ACC112 (cell line): ENCODE data around the gene LRPAP1.

Experiments
- H2AFZ ChIP-seq: fragments of 200-600 bp; sonication (generic); one replicate; pipeline ENCODE4 v1.6.0; 2017; ENCODE audit warnings: antibody characterized with exemption, low read length; ENCODE audit not compliant: unreplicated experiment
- H3K27ac ChIP-seq: fragments of 200-600 bp; sonication (generic); 2 replicates; pipeline ENCODE4 v1.5.1; 2014; ENCODE audit warnings: low read depth, mild to moderate bottlenecking, antibody characterized with exemption, low read length, moderate library complexity
- H3K27me3 ChIP-seq: fragments of 200-600 bp; sonication (generic); 2 replicates; pipeline ENCODE4 v1.6.1; 2014; ENCODE audit warnings: mild to moderate bottlenecking, antibody characterized with exemption, low read length, moderate library complexity, mixed read lengths; ENCODE audit not compliant: insufficient read depth
- H3K36me3 ChIP-seq: fragments of 200-600 bp; sonication (generic); 2 replicates; pipeline ENCODE4 v1.6.1; 2016; ENCODE audit warnings: mild to moderate bottlenecking, antibody characterized with exemption, low read length, moderate library complexity, mixed read lengths; ENCODE audit not compliant: insufficient read depth
- H3K4me1 ChIP-seq: fragments of 200-600 bp; sonication (generic); one replicate; pipeline ENCODE4 v1.6.1; 2016; ENCODE audit warnings: low read length, mixed read lengths; ENCODE audit not compliant: insufficient read depth, unreplicated experiment, control insufficient read depth
- H3K4me3 ChIP-seq: fragments of 200-600 bp; sonication (generic); 2 replicates; pipeline ENCODE4 v1.5.1; 2014; ENCODE audit warnings: mild to moderate bottlenecking, low read depth, low read length
- H3K79me2 ChIP-seq: fragments of 200-600 bp; sonication (generic); one replicate; pipeline ENCODE4 v1.6.0; 2016; ENCODE audit warnings: low read length; ENCODE audit not compliant: control insufficient read depth, unreplicated experiment, insufficient read depth

The LRPAP1 gene

GRCh38 chr4:3470244-3471097 lies 61.8 kb downstream of the LRPAP1 start:
- Histone ChIP-seq H2AFZ (no peak overlapping the region), H3K27me3 (0 out of 2 replicates have a peak, but pooled peaks cover 4% of the 10 kb centered on the region), H3K79me2 (no peaks in the 10 kb centered on the region), H3K4me3 (no peak overlapping the region), H3K27ac (no peak overlapping the region), H3K4me1 (no peaks in the 10 kb centered on the region), H3K36me3 (no peaks in the 10 kb centered on the region)

GRCh38 chr4:3469386-3470243 lies 62.6 kb downstream of the LRPAP1 start:
- Histone ChIP-seq H3K4me1 (no peaks in the 10 kb centered on the region), H3K27me3 (peaks cover 9% of the 10 kb centered on the region; the same call in 1 of the 2 replicates), H3K4me3 (no peak overlapping the region), H2AFZ (no peak overlapping the region), H3K27ac (no peak overlapping the region), H3K36me3 (no peaks in the 10 kb centered on the region), H3K79me2 (no peaks in the 10 kb centered on the region)

GRCh38 chr4:3468804-3469203 lies 63.4 kb downstream of the LRPAP1 start:
- H3K27ac ChIP-seq = no peak overlapping the region
- no peaks in the 10 kb centered on the region for H3K79me2 ChIP-seq
- H3K36me3 ChIP-seq = no peaks in the 10 kb centered on the region
- no peak overlapping the region for H3K4me3 ChIP-seq
- no peaks in the 10 kb centered on the region for H3K4me1 ChIP-seq
- no peak overlapping the region for H2AFZ ChIP-seq
- H3K27me3 ChIP-seq = peaks cover 14% of the 10 kb centered on the region; the same call in 1 of the 2 replicates

- no peaks in the 10 kb centered on the region for H3K4me1 ChIP-seq
- no peak overlapping the region for H3K4me3 ChIP-seq
- no peaks in the 10 kb centered on the region for H3K79me2 ChIP-seq
- H3K27me3 ChIP-seq = peaks cover 18% of the 10 kb centered on the region; the same call in 1 of the 2 replicates
- H3K27ac ChIP-seq = no peak overlapping the region
- no peak overlapping the region for H2AFZ ChIP-seq
- H3K36me3 ChIP-seq = no peaks in the 10 kb centered on the region
Observed at GRCh38 chr4:3468154-3468553, 64.1 kb downstream of the LRPAP1 start.

GRCh38 chr4:3467601-3468031 lies 64.6 kb downstream of the LRPAP1 start:
- Histone ChIP-seq H3K27me3 (peaks cover 22% of the 10 kb centered on the region; the same call in 1 of the 2 replicates), H3K4me1 (no peaks in the 10 kb centered on the region), H2AFZ (no peak overlapping the region), H3K4me3 (no peak overlapping the region), H3K36me3 (no peaks in the 10 kb centered on the region), H3K27ac (no peak overlapping the region), H3K79me2 (no peaks in the 10 kb centered on the region)

- no peaks in the 10 kb centered on the region for H3K36me3 ChIP-seq
- peaks cover 29% of the 10 kb centered on the region; the same call in 1 of the 2 replicates for H3K27me3 ChIP-seq
- H3K79me2 ChIP-seq = no peaks in the 10 kb centered on the region
- H3K4me3 ChIP-seq = no peak overlapping the region
- no peak overlapping the region for H2AFZ ChIP-seq
- H3K27ac ChIP-seq = no peak overlapping the region
- H3K4me1 ChIP-seq = no peaks in the 10 kb centered on the region
Observed at GRCh38 chr4:3466691-3467600, 65.3 kb downstream of the LRPAP1 start.

- Histone ChIP-seq H3K36me3 (no peaks in the 10 kb centered on the region), H3K79me2 (no peaks in the 10 kb centered on the region), H2AFZ (no peak overlapping the region), H3K4me3 (no peak overlapping the region), H3K27ac (no peak overlapping the region), H3K4me1 (no peaks in the 10 kb centered on the region), H3K27me3 (peaks cover 31% of the 10 kb centered on the region; the same call in 1 of the 2 replicates)
Observed at GRCh38 chr4:3465698-3466671, 66.2 kb downstream of the LRPAP1 start.

- Histone ChIP-seq H3K4me3 (no peak overlapping the region), H3K79me2 (no peaks in the 10 kb centered on the region), H2AFZ (no peak overlapping the region), H3K27me3 (peaks cover 34% of the 10 kb centered on the region; the same call in 1 of the 2 replicates), H3K36me3 (no peaks in the 10 kb centered on the region), H3K4me1 (no peaks in the 10 kb centered on the region), H3K27ac (no peak overlapping the region)
Observed at GRCh38 chr4:3464911-3465697, 67.1 kb downstream of the LRPAP1 start.
